Muscle layer of colon (tissue), 2 donors: Measurements from ENCODE around the gene FNBP1L.
"Not testable (repeated sequence)": the region's sequence is repeated elsewhere in the genome, so short reads cannot be mapped to it uniquely, and the experiment has no call there.

ENCODE experiments used
- H3K27ac ChIP-seq: one replicate; pipeline ENCODE4 v1.7.0; 2013; ENCODE audit warnings: low read depth, mild to moderate bottlenecking, low read length, moderate library complexity
- H3K27me3 ChIP-seq, 2 donors: one replicate each; pipeline ENCODE4 v1.7.0; 2013; ENCODE audit warnings: low read length in 2 of 2, mild to moderate bottlenecking in 2 of 2; ENCODE audit not compliant: insufficient read depth in 2 of 2, control insufficient read depth in 1 of 2
- H3K36me3 ChIP-seq: one replicate; pipeline ENCODE4 v1.7.0; 2013; ENCODE audit warnings: mild to moderate bottlenecking, low read length; ENCODE audit not compliant: insufficient read depth
- H3K4me1 ChIP-seq: one replicate; pipeline ENCODE4 v1.7.0; 2013; ENCODE audit warnings: mild to moderate bottlenecking, low read length; ENCODE audit not compliant: insufficient read depth
- H3K4me3 ChIP-seq, 2 donors: one replicate each; pipeline ENCODE4 v1.7.0; 2013; ENCODE audit warnings: low read length in 2 of 2, low read depth in 1 of 2, mild to moderate bottlenecking in 1 of 2, moderate library complexity in 1 of 2
- H3K9ac ChIP-seq: one replicate; pipeline ENCODE4 v1.7.0; 2013; ENCODE audit warnings: low read length
- H3K9me3 ChIP-seq: one replicate; pipeline ENCODE4 v1.7.0; 2013; ENCODE audit warnings: mild to moderate bottlenecking, low read length
- donor health status: abdominal sarcoma.
- donor health status: Adenocarcinoma of cecum.

The FNBP1L gene

DNA sequence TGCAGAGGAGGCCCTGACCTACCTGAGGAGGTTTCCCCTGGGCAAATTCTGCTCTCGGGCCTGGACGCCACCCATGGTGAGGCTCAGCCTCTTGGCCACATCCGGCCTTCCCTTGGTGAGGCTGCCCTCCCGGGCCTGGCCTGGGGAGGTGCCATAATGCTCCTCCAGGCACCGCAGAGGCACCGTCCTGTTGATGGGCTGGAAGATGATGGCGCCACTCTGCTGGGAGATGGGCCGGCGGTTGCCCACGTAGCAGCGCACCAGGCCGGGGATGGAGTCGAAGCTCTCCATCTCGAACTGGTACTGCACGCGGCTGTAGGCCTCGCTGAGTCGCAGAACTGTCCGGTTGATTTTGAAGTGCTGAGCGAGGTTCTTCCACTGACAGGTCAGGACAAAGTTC lies 141.0 kb downstream of the FNBP1L start:
- peaks cover 20% of the 10 kb centered on the region for H3K36me3 ChIP-seq
- H3K27me3 ChIP-seq: no peaks in the 10 kb centered on the region
- H3K27ac ChIP-seq: no peak overlapping the region
- no peaks in the 10 kb centered on the region for H3K9me3 ChIP-seq
- no peak overlapping the region for H3K4me3 ChIP-seq
- H3K4me1 ChIP-seq: peaks cover 29% of the 10 kb centered on the region
- no peak overlapping the region for H3K9ac ChIP-seq

GRCh38 chr1:93591291-93591675 lies 143.4 kb downstream of the FNBP1L start:
- H3K9me3 ChIP-seq, H3K4me3 ChIP-seq, H3K9ac ChIP-seq, H3K27ac ChIP-seq, H3K27me3 ChIP-seq: not testable (repeated sequence)
- H3K36me3 ChIP-seq: peaks cover 20% of the 10 kb centered on the region
- H3K4me1 ChIP-seq: peaks cover 36% of the 10 kb centered on the region

DNA sequence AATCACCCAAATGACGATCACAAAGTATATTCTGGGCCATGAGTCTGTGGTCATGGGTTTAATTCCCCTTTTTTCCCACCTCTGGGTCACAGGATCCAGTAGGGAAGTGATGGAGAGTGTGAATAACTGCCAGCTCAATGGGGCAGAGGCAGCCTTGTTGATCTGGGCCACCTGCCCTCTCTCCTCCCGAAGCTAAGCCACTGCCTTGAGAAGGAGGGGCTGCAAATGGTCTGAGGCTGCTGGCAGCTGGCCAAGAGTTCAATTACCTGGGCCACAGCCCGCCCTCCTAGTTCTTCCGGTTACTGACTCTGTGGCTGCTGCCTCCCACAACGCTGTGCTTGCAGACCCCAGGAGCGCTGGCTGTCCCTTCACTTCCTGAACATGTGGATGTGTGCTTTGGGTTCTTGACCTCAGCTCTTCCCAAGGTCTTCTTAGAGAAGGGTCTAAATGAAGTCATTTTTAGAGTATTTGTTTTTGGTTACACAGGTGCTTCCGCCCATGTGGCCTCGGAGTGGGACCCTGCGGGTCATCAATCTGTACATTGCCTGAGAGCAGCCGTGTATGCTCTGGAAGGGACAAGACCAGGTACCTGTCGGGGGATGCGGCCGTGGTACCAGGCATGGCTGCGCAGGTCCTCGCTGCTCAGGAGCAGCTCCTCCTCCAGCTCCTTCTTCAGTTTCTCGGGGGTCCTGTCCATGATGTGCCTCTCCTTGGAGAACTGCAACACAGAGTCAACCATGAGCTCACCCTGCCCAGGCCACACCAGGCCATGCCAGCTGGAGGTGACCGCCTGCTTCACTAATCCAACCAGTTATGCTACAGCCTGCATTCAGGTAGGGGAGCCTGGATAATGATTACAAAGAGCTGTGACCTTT lies 144.0 kb downstream of the FNBP1L start:
- H3K9me3 ChIP-seq: no peaks in the 10 kb centered on the region
- H3K27me3 ChIP-seq: no peaks in the 10 kb centered on the region
- H3K36me3 ChIP-seq: peaks cover 20% of the 10 kb centered on the region
- no peak overlapping the region for H3K9ac ChIP-seq
- no peak overlapping the region for H3K4me3 ChIP-seq
- peaks cover 42% of the 10 kb centered on the region for H3K4me1 ChIP-seq
- no peak overlapping the region for H3K27ac ChIP-seq

GRCh38 chr1:93592551-93592949 lies 144.6 kb downstream of the FNBP1L start:
- H3K27me3 ChIP-seq: no peaks in the 10 kb centered on the region
- no peaks in the 10 kb centered on the region for H3K9me3 ChIP-seq
- H3K27ac ChIP-seq: no peak overlapping the region
- H3K36me3 ChIP-seq: peaks cover 19% of the 10 kb centered on the region
- peaks cover 48% of the 10 kb centered on the region for H3K4me1 ChIP-seq
- H3K9ac ChIP-seq: no peak overlapping the region
- no peak overlapping the region for H3K4me3 ChIP-seq

DNA sequence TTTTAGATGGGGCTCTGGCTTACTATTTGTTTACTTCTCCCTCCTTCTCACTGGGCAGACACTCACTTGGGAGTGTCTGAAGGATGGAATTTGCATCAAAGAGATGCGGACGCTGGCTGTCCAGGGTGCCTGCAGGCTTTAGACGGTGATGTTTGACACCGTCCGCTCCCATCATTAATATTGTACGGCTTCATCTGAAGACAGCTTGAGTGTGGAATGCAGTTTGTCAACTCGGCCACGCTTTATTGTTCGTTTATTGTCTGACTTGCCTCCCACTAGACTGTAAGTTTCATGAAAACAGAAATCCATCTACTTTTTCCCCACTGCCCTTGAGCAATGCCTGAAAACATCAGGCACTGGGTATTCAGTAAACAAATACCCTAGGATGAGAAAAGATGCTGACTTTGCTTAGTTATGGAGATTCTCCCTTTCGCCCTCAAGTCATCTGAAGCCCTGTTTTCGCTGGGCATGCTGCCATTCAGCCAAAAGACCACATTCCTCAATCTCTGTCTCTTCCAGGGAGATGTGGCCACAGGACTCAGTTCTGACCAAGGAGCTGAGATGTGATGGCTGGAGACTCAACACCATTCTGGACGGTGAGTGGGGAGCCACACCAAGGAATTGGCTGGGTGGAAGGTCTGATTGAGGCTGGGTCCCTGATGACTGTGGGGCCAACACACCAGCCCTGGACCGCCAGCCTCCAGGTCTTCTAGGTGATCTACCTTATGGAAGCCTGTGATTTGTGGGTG lies 146.1 kb downstream of the FNBP1L start:
- Histone ChIP-seq H3K9ac (no peak overlapping the region), H3K4me3 (no peak overlapping the region), H3K27ac (no peak overlapping the region), H3K36me3 (peaks cover 5% of the 10 kb centered on the region), H3K27me3 (no peaks in the 10 kb centered on the region), H3K9me3 (no peaks in the 10 kb centered on the region), H3K4me1 (peaks cover 63% of the 10 kb centered on the region)

GRCh38 chr1:93594603-93594880 lies 146.6 kb downstream of the FNBP1L start:
- no peak overlapping the region for H3K9ac ChIP-seq
- no peaks in the 10 kb centered on the region for H3K9me3 ChIP-seq
- no peaks in the 10 kb centered on the region for H3K36me3 ChIP-seq
- no peak overlapping the region for H3K4me3 ChIP-seq
- H3K4me1 ChIP-seq: peaks cover 66% of the 10 kb centered on the region
- H3K27me3 ChIP-seq: no peaks in the 10 kb centered on the region
- H3K27ac ChIP-seq: no peak overlapping the region

- Histone ChIP-seq H3K27me3 (no peaks in the 10 kb centered on the region), H3K4me1 (peaks cover 66% of the 10 kb centered on the region), H3K36me3 (no peaks in the 10 kb centered on the region), H3K27ac (no peak overlapping the region), H3K4me3 (no peak overlapping the region), H3K9me3 (no peaks in the 10 kb centered on the region), H3K9ac (no peak overlapping the region)
These were observed 147.3 kb downstream of the FNBP1L start for GRCh38 chr1:93595266-93595665.

- Histone ChIP-seq H3K4me1 (peaks cover 66% of the 10 kb centered on the region), H3K27me3 (no peaks in the 10 kb centered on the region), H3K4me3 (no peak overlapping the region), H3K36me3 (no peaks in the 10 kb centered on the region), H3K9me3 (no peaks in the 10 kb centered on the region), H3K9ac (no peak overlapping the region), H3K27ac (no peak overlapping the region)
These were observed 147.8 kb downstream of the FNBP1L start for GRCh38 chr1:93595743-93596142.

DNA sequence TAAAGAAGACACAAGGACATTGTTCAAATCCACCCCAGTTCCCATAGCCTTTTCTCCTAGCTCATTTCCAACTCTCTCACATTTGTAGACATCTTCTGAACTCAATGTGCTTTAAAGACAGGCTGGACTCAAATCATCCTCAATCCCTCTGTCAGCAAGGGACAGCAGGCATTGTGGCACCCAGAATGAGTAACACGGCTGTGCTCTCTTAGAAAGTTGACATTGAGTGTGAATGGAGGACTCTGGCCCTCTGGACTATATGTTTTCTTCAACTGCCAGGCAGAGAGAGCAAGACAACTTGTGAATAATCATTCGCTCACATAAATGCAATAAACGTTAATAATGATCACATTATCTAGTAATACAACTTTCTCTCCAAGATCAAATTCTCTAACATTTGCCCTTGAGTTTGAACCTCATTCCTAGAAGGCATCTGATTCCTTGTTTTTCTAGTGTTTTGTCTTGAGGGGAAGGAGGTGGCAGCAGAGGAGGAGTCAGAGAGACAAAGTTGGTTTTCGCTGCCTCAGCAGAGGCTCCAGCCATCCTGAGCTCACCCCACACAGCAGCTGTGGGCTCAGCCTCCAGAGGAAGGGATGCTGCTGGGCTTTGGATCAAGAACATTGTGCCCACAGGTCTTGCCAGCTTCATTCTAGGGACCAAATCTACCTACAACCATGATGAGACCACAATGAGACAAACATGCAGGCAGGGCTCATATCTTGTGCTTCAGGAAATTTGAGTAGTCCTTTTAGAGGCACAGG lies 148.6 kb downstream of the FNBP1L start:
- H3K4me1 ChIP-seq: peaks cover 66% of the 10 kb centered on the region

GRCh38 chr1:93597709-93598108 lies 149.8 kb downstream of the FNBP1L start:
- Histone ChIP-seq H3K27me3 (no peaks in the 10 kb centered on the region), H3K27ac (peak overlapping the region; percentile 31), H3K4me1 (peaks cover 63% of the 10 kb centered on the region), H3K9ac (no peak overlapping the region), H3K36me3 (no peaks in the 10 kb centered on the region), H3K9me3 (no peaks in the 10 kb centered on the region), H3K4me3 (no peak overlapping the region)

More for the DNA sequence above, 148.6 kb downstream of the FNBP1L start:
- Histone ChIP-seq H3K4me3 (no peak overlapping the region), H3K9me3 (no peaks in the 10 kb centered on the region), H3K27ac (no peak overlapping the region), H3K36me3 (no peaks in the 10 kb centered on the region), H3K9ac (no peak overlapping the region), H3K27me3 (no peaks in the 10 kb centered on the region)

- H3K36me3 ChIP-seq: no peaks in the 10 kb centered on the region
- H3K9ac ChIP-seq: no peak overlapping the region
- no peaks in the 10 kb centered on the region for H3K27me3 ChIP-seq
- no peaks in the 10 kb centered on the region for H3K9me3 ChIP-seq
- H3K4me1 ChIP-seq: peaks cover 56% of the 10 kb centered on the region
- H3K27ac ChIP-seq: no peak overlapping the region
- H3K4me3 ChIP-seq: no peak overlapping the region
These were observed 150.5 kb downstream of the FNBP1L start for GRCh38 chr1:93598396-93598795.
